Immature natural killer cell (primary cell): Measurements from ENCODE around the gene EIF3J. TPM values are rescaled to one million over a fixed set of nuclear protein-coding genes. Genes with fewer than 3 reads are reported as not detected.
"Not testable (repeated sequence)": the region's sequence is repeated elsewhere in the genome, so short reads cannot be mapped to it uniquely, and the experiment has no call there.

Source experiments
- DNase-seq, 3 donors: peaks; one replicate each; pipeline ENCODE4 v3.0.0; 2022; ENCODE audit warnings: mixed read lengths in 1 of 3
- H3K27ac Mint-ChIP-seq, 6 donors: one replicate each; pipeline ENCODE4 v1.8.0; 2020; ENCODE audit warnings: mixed read lengths in 6 of 6, mild to moderate bottlenecking in 5 of 6, inconsistent platforms in 4 of 6, moderate library complexity in 3 of 6
- H3K27me3 Mint-ChIP-seq, 3 donors: one replicate each; pipeline ENCODE4 v1.8.0; 2020 to 2021; ENCODE audit warnings: low read depth in 3 of 3, mild to moderate bottlenecking in 3 of 3, mixed read lengths in 3 of 3, moderate library complexity in 3 of 3, inconsistent platforms in 1 of 3
- H3K36me3 Mint-ChIP-seq, 3 donors: one replicate each; pipeline ENCODE4 v1.8.0; 2020; ENCODE audit warnings: mixed read lengths in 3 of 3, inconsistent platforms in 2 of 3, mild to moderate bottlenecking in 2 of 3
- H3K4me1 Mint-ChIP-seq, 2 donors: one replicate each; pipeline ENCODE4 v1.8.0; 2020; ENCODE audit warnings: inconsistent platforms in 2 of 2, mild to moderate bottlenecking in 2 of 2, mixed read lengths in 2 of 2, moderate library complexity in 1 of 2
- H3K4me3 Mint-ChIP-seq, 5 donors: one replicate each; pipeline ENCODE4 v1.8.0; 2020; ENCODE audit warnings: mild to moderate bottlenecking in 5 of 5, mixed read lengths in 5 of 5, inconsistent platforms in 3 of 5, moderate library complexity in 3 of 5
- H3K9me3 Mint-ChIP-seq, 6 donors: one replicate each; pipeline ENCODE4 v1.8.0; 2020; ENCODE audit warnings: mild to moderate bottlenecking in 6 of 6, mixed read lengths in 6 of 6, inconsistent platforms in 4 of 6, moderate library complexity in 3 of 6
- polyA plus RNA-seq, 3 donors: library from polyadenylated mRNA; unstranded; fragments of 300-500 nt; fragmentation: Illumina TruSeq; gene quantifications; one replicate each; pipeline ENCODE4 v1.2.3, GENCODE V29; 2021

Gene EIF3J
- polyA plus RNA-seq, 3 donors from 2014 or later: 16.8 to 21.0 (median 19.4) TPM

GRCh38 chr15:44530653-44531052 is 6.3 kb upstream of the EIF3J start:
- no peak overlapping the region for H3K4me3 Mint-ChIP-seq
- no peaks in the 10 kb centered on the region for H3K9me3 Mint-ChIP-seq
- H3K36me3 Mint-ChIP-seq: peaks cover 0 to 12% (median 4%) of the 10 kb centered on the region in 3 donors
- peaks cover 4 to 22% of the 10 kb centered on the region in 2 donors for H3K4me1 Mint-ChIP-seq
- peaks cover 0 to 6% (median 3%) of the 10 kb centered on the region in 3 donors for H3K27me3 Mint-ChIP-seq
- peak overlapping the region in 1 of 6 donors; percentile 13 for H3K27ac Mint-ChIP-seq
- no peak for DNase-seq

GRCh38 chr15:44532275-44532674 is 4.7 kb upstream of the EIF3J start:
- not testable (repeated sequence) for DNase-seq, H3K4me3 Mint-ChIP-seq, H3K36me3 Mint-ChIP-seq, H3K9me3 Mint-ChIP-seq
- peaks cover 6 to 15% (median 7%) of the 10 kb centered on the region in 3 donors for H3K27me3 Mint-ChIP-seq
- H3K4me1 Mint-ChIP-seq: peaks cover 11 to 27% of the 10 kb centered on the region in 2 donors
- peak overlapping the region in 1 of 6 donors; percentile 4 for H3K27ac Mint-ChIP-seq

GRCh38 chr15:44532689-44533088 is 4.3 kb upstream of the EIF3J start:
- DNase-seq: no peak
- H3K4me1 Mint-ChIP-seq: peaks cover 13 to 25% of the 10 kb centered on the region in 2 donors
- no peak overlapping the region for H3K4me3 Mint-ChIP-seq
- H3K36me3 Mint-ChIP-seq: no peaks in the 10 kb centered on the region
- H3K27ac Mint-ChIP-seq: peak overlapping the region in 2 of 6 donors; percentile 26 to 40
- H3K9me3 Mint-ChIP-seq: no peaks in the 10 kb centered on the region
- peaks cover 6 to 15% (median 7%) of the 10 kb centered on the region in 3 donors for H3K27me3 Mint-ChIP-seq

- Mint-ChIP-seq H3K27ac (peak overlapping the region in 5 of 6 donors; percentile 18 to 87 (median 73)), H3K27me3 (peaks cover 6 to 22% (median 7%) of the 10 kb centered on the region in 3 donors), H3K4me3 (peak overlapping the region; percentile 73 to 91 (median 77)), H3K36me3 (peaks cover 0 to 3% (median 0%) of the 10 kb centered on the region in 3 donors), H3K9me3 (no peaks in the 10 kb centered on the region), H3K4me1 (peaks cover 28 to 31% of the 10 kb centered on the region in 2 donors)
- DNase-seq: no peak
These were observed 1.9 kb upstream of the EIF3J start for GRCh38 chr15:44535092-44535491.

GRCh38 chr15:44535523-44536301 is 1.2 kb upstream of the EIF3J start:
- H3K36me3 Mint-ChIP-seq: peaks cover 0 to 3% (median 0%) of the 10 kb centered on the region in 3 donors
- H3K27me3 Mint-ChIP-seq: peaks cover 6 to 20% (median 7%) of the 10 kb centered on the region in 3 donors
- H3K4me1 Mint-ChIP-seq: peaks cover 34 to 37% of the 10 kb centered on the region in 2 donors

GRCh38 chr15:44536302-44536961 is 515 bp upstream of the EIF3J start:
- Mint-ChIP-seq H3K4me3 (peak overlapping the region; percentile 86 to 91 (median 90)), H3K27ac (peak overlapping the region; percentile 85 to 98 (median 92)), H3K9me3 (no peaks in the 10 kb centered on the region), H3K36me3 (peaks cover 0 to 3% (median 3%) of the 10 kb centered on the region in 3 donors), H3K4me1 (peaks cover 41 to 44% of the 10 kb centered on the region in 2 donors), H3K27me3 (peaks cover 6 to 20% (median 7%) of the 10 kb centered on the region in 3 donors)
- no peak for DNase-seq

More at GRCh38 chr15:44535523-44536301, 1.2 kb upstream of the EIF3J start:
- DNase-seq: peak; percentile 13 to 22 (median 20)
- Mint-ChIP-seq H3K27ac (peak overlapping the region; percentile 85 to 98 (median 92)), H3K9me3 (no peaks in the 10 kb centered on the region), H3K4me3 (peak overlapping the region; percentile 86 to 91 (median 90))

- Mint-ChIP-seq H3K36me3 (peaks cover 0 to 3% (median 3%) of the 10 kb centered on the region in 3 donors), H3K27me3 (peaks cover 6 to 19% (median 7%) of the 10 kb centered on the region in 3 donors), H3K9me3 (no peaks in the 10 kb centered on the region), H3K4me3 (peak overlapping the region; percentile 86 to 91 (median 90)), H3K27ac (peak overlapping the region; percentile 85 to 98 (median 97)), H3K4me1 (peaks cover 52 to 57% of the 10 kb centered on the region in 2 donors)
- DNase-seq: peak; percentile 22 to 38 (median 32)
These were observed 841 bp downstream of the EIF3J start for GRCh38 chr15:44537735-44538240.

- H3K4me3 Mint-ChIP-seq: no peak overlapping the region
- H3K27me3 Mint-ChIP-seq: peaks cover 0 to 15% (median 3%) of the 10 kb centered on the region in 3 donors
These were observed 4.5 kb downstream of the EIF3J start for GRCh38 chr15:44541282-44541958.

GRCh38 chr15:44542596-44542995 is 5.6 kb downstream of the EIF3J start:
- peak overlapping the region in 3 of 6 donors; percentile 13 to 62 (median 26) for H3K27ac Mint-ChIP-seq
- H3K4me1 Mint-ChIP-seq: peaks cover 65 to 72% of the 10 kb centered on the region in 2 donors

More at GRCh38 chr15:44541282-44541958, 4.5 kb downstream of the EIF3J start:
- Mint-ChIP-seq H3K9me3 (no peaks in the 10 kb centered on the region), H3K27ac (peak overlapping the region in 5 of 6 donors; percentile 10 to 53 (median 39)), H3K36me3 (peaks cover 0 to 3% (median 3%) of the 10 kb centered on the region in 3 donors), H3K4me1 (peaks cover 62 to 66% of the 10 kb centered on the region in 2 donors)
- DNase-seq: no peak

GRCh38 chr15:44544745-44545144 is 7.8 kb downstream of the EIF3J start:
- Mint-ChIP-seq H3K27ac (peak overlapping the region in 3 of 6 donors; percentile 34 to 46 (median 45)), H3K4me1 (peaks cover 58 to 71% of the 10 kb centered on the region in 2 donors)
- H3K27me3 Mint-ChIP-seq, DNase-seq, H3K36me3 Mint-ChIP-seq, H3K4me3 Mint-ChIP-seq, H3K9me3 Mint-ChIP-seq: not testable (repeated sequence)

More at GRCh38 chr15:44542596-44542995, 5.6 kb downstream of the EIF3J start:
- Mint-ChIP-seq H3K9me3 (no peaks in the 10 kb centered on the region), H3K36me3 (peaks cover 0 to 3% (median 3%) of the 10 kb centered on the region in 3 donors), H3K4me3 (no peak overlapping the region), H3K27me3 (peaks cover 0 to 10% (median 0%) of the 10 kb centered on the region in 3 donors)
- DNase-seq: no peak

- DNase-seq: peak in 1 of 3 donors; percentile 38
- no peaks in the 10 kb centered on the region for H3K27me3 Mint-ChIP-seq
- peak overlapping the region in 3 of 5 donors; percentile 19 to 63 (median 53) for H3K4me3 Mint-ChIP-seq
- H3K36me3 Mint-ChIP-seq: peaks cover 0 to 4% (median 0%) of the 10 kb centered on the region in 3 donors
- H3K9me3 Mint-ChIP-seq: no peaks in the 10 kb centered on the region
- H3K4me1 Mint-ChIP-seq: peaks cover 48 to 75% of the 10 kb centered on the region in 2 donors
- peak overlapping the region; percentile 57 to 88 (median 84) for H3K27ac Mint-ChIP-seq
These were observed 9.2 kb downstream of the EIF3J start for GRCh38 chr15:44545913-44546802.

- Mint-ChIP-seq H3K27ac (peak overlapping the region in 1 of 6 donors; percentile 16), H3K4me1 (peaks cover 25 to 48% of the 10 kb centered on the region in 2 donors)
- H3K4me3 Mint-ChIP-seq, DNase-seq, H3K27me3 Mint-ChIP-seq, H3K36me3 Mint-ChIP-seq, H3K9me3 Mint-ChIP-seq: not testable (repeated sequence)
These were observed 12.2 kb downstream of the EIF3J start for GRCh38 chr15:44549152-44549551.
